DND-41 (cell line): ENCODE data around the gene ZNF70.

ENCODE experiments used
- ATAC-seq: fragments of 200-7000 bp; cut with Tn5 transposase; 3 replicates; pipeline ENCODE4 v1.9.1; 2021; ENCODE audit warnings: low read depth; ENCODE audit not compliant: insufficient read depth
- DNase-seq: peaks from one replicate; pipeline ENCODE4 v3.0.0-alpha.2; 2020
- H2AFZ ChIP-seq: 2 replicates; pipeline ENCODE4 v1.6.0; 2012; ENCODE audit warnings: low read depth, low read length
- H3K27ac ChIP-seq: 2 replicates; pipeline ENCODE4 v1.5.1; 2012; ENCODE audit warnings: low read length, inconsistent platforms
- H3K27me3 ChIP-seq: fragments of 200-600 bp; sonication (generic); 2 replicates; pipeline ENCODE4 v1.6.0; 2012; ENCODE audit warnings: low read length, mild to moderate bottlenecking, inconsistent platforms; ENCODE audit not compliant: insufficient read depth, poor library complexity
- H3K36me3 ChIP-seq: 2 replicates; pipeline ENCODE4 v1.5.1; 2012; ENCODE audit warnings: low read length, inconsistent platforms; ENCODE audit not compliant: insufficient read depth
- H3K4me1 ChIP-seq: 2 replicates; pipeline ENCODE4 v1.5.1; 2012; ENCODE audit warnings: mild to moderate bottlenecking, low read length; ENCODE audit not compliant: insufficient read depth
- H3K4me2 ChIP-seq: 2 replicates; pipeline ENCODE4 v1.6.0; 2012; ENCODE audit warnings: mild to moderate bottlenecking, moderate library complexity, low read length, inconsistent platforms; ENCODE audit not compliant: insufficient read depth
- H3K4me3 ChIP-seq, 2 experiments: fragments of 200-600 bp in 1 of 2; shearing (Covaris generic) in 1 of 2; 2 replicates each; pipeline ENCODE4 v1.5.1; 2012 to 2016; ENCODE audit warnings: inconsistent platforms in 2 of 2, low read length in 2 of 2, mild to moderate bottlenecking in 2 of 2, low read depth in 1 of 2, moderate library complexity in 1 of 2
- H3K79me2 ChIP-seq: 2 replicates; pipeline ENCODE4 v1.6.0; 2012; ENCODE audit warnings: low read length, inconsistent platforms; ENCODE audit not compliant: insufficient read depth
- H3K9ac ChIP-seq: 2 replicates; pipeline ENCODE4 v1.6.0; 2012; ENCODE audit warnings: low read depth, mild to moderate bottlenecking, inconsistent platforms, low read length, moderate library complexity
- H3K9me3 ChIP-seq: 2 replicates; pipeline ENCODE4 v1.5.1; 2012; ENCODE audit warnings: low read length, moderate library complexity, mild to moderate bottlenecking, inconsistent platforms; ENCODE audit not compliant: insufficient read depth, severe bottlenecking
- H4K20me1 ChIP-seq: 2 replicates; pipeline ENCODE4 v1.6.0; 2012; ENCODE audit warnings: low read length; ENCODE audit not compliant: insufficient read depth
- EZH2 ChIP-seq: IDR thresholded peaks from 3 replicates; pipeline ENCODE4 v1.6.1; 2012; ENCODE audit warnings: borderline replicate concordance, low read depth, mild to moderate bottlenecking, moderate library complexity, low read length, inconsistent platforms; ENCODE audit not compliant: severe bottlenecking
- TF ChIP-seq, protein P1 (sequence below): IDR thresholded peaks from 2 replicates; pipeline ENCODE4 v1.5.1; 2012; ENCODE audit warnings: borderline replicate concordance, low read length, moderate library complexity, mild to moderate bottlenecking; ENCODE audit not compliant: poor library complexity, severe bottlenecking; ENCODE audit errors: extremely low read depth

ZNF70 gene

DNA sequence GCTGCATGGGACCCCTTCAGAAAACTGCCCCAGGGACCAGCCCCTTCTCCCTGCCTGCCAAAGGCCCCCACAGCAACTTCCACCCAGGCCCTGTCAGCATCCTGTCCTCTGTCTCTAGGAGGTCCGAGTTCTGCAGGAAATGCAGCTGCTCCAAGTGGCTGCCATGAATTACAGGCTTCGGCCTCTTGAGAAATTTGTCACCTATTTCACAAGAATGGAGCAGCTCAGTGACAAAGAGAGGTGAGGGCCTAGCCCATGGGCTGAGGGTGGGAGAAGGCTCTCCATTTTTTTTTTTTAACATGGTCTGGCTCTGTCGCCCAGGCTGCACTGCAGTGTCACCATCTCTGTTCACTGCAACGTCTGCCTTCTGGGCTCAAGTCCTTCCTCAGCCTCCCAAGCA, 52.8 kb downstream of the ZNF70 start:
- DNase-seq, result no peak
- H3K4me2 ChIP-seq, result no peak overlapping the region
- H2AFZ ChIP-seq, result no peak overlapping the region
- peaks cover 44% of the 10 kb centered on the region for H3K4me1 ChIP-seq
- H3K27ac ChIP-seq, result peak overlapping the region; percentile 93
- no peaks in the 10 kb centered on the region for H3K27me3 ChIP-seq
- H3K4me3 ChIP-seq, result no peak overlapping the region
- H4K20me1 ChIP-seq, result peaks cover 18% of the 10 kb centered on the region; the same call in 1 of the 2 replicates
- H3K36me3 ChIP-seq, result peaks cover 82% of the 10 kb centered on the region
- no peak overlapping the region for H3K9ac ChIP-seq
- TF ChIP-seq EZH2, result no peak
- TF ChIP-seq, protein P1, sequence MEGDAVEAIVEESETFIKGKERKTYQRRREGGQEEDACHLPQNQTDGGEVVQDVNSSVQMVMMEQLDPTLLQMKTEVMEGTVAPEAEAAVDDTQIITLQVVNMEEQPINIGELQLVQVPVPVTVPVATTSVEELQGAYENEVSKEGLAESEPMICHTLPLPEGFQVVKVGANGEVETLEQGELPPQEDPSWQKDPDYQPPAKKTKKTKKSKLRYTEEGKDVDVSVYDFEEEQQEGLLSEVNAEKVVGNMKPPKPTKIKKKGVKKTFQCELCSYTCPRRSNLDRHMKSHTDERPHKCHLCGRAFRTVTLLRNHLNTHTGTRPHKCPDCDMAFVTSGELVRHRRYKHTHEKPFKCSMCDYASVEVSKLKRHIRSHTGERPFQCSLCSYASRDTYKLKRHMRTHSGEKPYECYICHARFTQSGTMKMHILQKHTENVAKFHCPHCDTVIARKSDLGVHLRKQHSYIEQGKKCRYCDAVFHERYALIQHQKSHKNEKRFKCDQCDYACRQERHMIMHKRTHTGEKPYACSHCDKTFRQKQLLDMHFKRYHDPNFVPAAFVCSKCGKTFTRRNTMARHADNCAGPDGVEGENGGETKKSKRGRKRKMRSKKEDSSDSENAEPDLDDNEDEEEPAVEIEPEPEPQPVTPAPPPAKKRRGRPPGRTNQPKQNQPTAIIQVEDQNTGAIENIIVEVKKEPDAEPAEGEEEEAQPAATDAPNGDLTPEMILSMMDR, result no peak
- no peaks in the 10 kb centered on the region for H3K9me3 ChIP-seq
- ATAC-seq, result no peak
- peaks cover 55% of the 10 kb centered on the region for H3K79me2 ChIP-seq

DNA sequence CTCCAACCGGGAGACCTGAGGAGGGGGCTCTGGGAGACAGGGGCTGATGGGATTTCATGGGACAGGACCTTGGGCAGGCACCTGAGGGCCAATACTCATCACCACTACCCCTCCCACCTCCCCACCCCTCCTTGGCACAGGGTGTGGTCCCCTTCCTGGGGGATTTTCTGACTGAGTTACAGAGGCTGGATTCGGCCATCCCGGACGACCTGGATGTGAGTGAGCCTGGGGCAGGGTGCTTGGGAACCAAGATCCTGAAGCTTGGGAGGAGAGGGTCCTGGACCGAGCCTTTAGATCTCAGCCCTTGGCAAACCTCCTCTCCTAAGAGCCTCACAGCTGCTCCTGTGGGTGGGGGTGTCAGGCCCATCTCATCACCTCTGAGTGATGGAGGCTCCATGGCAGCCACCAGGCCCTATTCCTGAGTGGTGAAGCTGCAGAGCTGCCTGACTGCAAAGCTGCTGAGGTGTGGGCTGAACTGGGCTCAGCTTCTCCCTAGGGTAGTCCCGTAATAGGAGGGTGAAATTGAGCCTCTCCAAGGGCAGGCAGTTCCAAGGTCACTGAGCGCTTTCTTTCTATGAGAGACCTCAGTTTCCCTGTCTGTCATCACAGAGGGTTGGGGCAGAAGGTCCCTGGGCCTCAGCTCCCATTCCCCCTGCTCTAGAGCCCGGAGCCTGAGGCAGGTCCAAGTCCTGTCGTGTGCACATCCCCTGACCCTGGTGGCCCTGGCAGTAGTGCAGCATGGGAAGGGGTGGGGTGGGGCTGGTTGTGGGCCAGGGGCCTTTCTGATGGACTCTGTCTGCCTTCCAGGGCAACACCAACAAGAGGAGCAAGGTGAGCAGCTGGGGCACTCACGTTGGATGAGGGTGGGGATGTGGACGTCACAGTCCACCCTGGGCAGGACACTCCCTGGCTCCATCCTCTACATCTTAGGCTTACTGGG, 53.6 kb downstream of the ZNF70 start:
- Histone ChIP-seq H3K27ac (peak overlapping the region; percentile 93), H3K36me3 (peaks cover 82% of the 10 kb centered on the region), H3K4me3 (no peak overlapping the region), H2AFZ (no peak overlapping the region), H3K9me3 (no peaks in the 10 kb centered on the region), H3K9ac (peak overlapping the region; percentile 54), H4K20me1 (peaks cover 16% of the 10 kb centered on the region; the same call in 1 of the 2 replicates), H3K79me2 (peaks cover 47% of the 10 kb centered on the region), H3K4me2 (peak overlapping the region; percentile 53), H3K27me3 (no peaks in the 10 kb centered on the region), H3K4me1 (peaks cover 42% of the 10 kb centered on the region)
- peak; percentile 24 for DNase-seq
- ATAC-seq, result no peak
- no peak for TF ChIP-seq EZH2
- TF ChIP-seq, protein P1, result no peak

DNA sequence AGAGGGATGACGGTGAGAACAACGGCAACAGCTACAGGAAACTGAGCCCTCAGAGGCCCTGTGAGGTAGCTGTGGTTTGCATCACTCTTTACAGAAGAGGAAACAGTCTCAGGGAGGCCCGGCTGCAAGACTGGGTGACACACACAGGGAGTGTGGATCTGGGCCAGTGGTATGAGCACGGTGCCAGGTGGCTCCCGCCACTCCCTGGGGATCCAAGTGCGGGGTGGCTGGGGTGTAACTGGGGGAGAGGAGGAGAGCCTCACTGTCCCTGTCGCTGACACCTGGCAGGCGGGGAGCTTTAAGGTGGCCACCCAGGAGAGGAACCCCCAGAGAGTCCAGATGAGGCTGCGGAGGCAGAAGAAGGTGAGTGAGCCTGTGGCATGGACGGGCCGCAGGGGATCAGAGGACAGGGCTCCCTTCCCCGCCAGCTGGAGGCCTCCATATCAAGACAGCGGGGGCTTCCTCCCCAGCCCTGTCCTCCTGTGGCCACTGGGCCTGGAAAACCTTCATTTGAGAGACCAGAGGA, 54.5 kb downstream of the ZNF70 start:
- Histone ChIP-seq H3K36me3 (peaks cover 80% of the 10 kb centered on the region), H3K9ac (peak overlapping the region; percentile 54), H3K27me3 (no peaks in the 10 kb centered on the region), H3K4me3 (0 out of 4 replicates have a peak overlapping the region, but pooled peaks of 1 of the 2 experiments have one; percentile 10), H3K4me2 (peak overlapping the region; percentile 53), H3K4me1 (peaks cover 42% of the 10 kb centered on the region), H3K27ac (peak overlapping the region; percentile 93), H4K20me1 (peaks cover 8% of the 10 kb centered on the region; the same call in 1 of the 2 replicates), H3K9me3 (no peaks in the 10 kb centered on the region), H3K79me2 (peaks cover 38% of the 10 kb centered on the region), H2AFZ (peak overlapping the region; percentile 58)
- TF ChIP-seq, protein P1, result no peak
- no peak for TF ChIP-seq EZH2
- DNase-seq, result peak; percentile 93
- ATAC-seq, result peak; percentile 99
